Sigmoid colon (tissue), 7 donors: Measurements from ENCODE around the gene PLD1. TPM values are rescaled to one million over a fixed set of nuclear protein-coding genes. Genes with fewer than 3 reads are reported as not detected.

Experiments
- DNase-seq: peaks from one replicate; pipeline ENCODE4 v3.0.0-alpha.2; 2019
- H3K27ac ChIP-seq, 4 donors: fragments of 200-600 bp; sonication (generic); one replicate each; pipeline ENCODE4 v1.5.1; 2016 to 2019; ENCODE audit warnings: mild to moderate bottlenecking in 1 of 4
- H3K27me3 ChIP-seq, 3 donors: fragments of 200-600 bp; sonication (generic); one replicate each; pipeline ENCODE4 v1.5.1; 2019; ENCODE audit warnings: mild to moderate bottlenecking in 1 of 3
- H3K36me3 ChIP-seq, 4 donors: fragments of 200-600 bp; sonication (generic); one replicate each; pipeline ENCODE4 v1.5.1; 2016 to 2019
- H3K4me1 ChIP-seq, 4 donors: fragments of 200-600 bp; sonication (generic); one replicate each; pipeline ENCODE4 v1.5.1; 2017 to 2019
- H3K4me3 ChIP-seq, 4 donors: fragments of 200-600 bp; sonication (generic); one replicate each; pipeline ENCODE4 v1.5.1; 2017 to 2019; ENCODE audit warnings: mild to moderate bottlenecking in 2 of 4, moderate library complexity in 1 of 4
- H3K9me3 ChIP-seq, 4 donors: fragments of 200-600 bp in 3 of 4; sonication (generic) in 3 of 4; one replicate each; pipeline versions ENCODE4 v1.5.1 to v1.6.1; 2013 to 2019
- CTCF ChIP-seq, 4 experiments: fragments of 450-650 bp in 3 of 4; fragments of 200-600 bp in 1 of 4; IDR thresholded peaks; one replicate each; pipeline ENCODE4 v1.5.1; 2016 to 2019; ENCODE audit warnings: antibody characterized with exemption in 4 of 4, mild to moderate bottlenecking in 3 of 4, moderate library complexity in 2 of 4
- EP300 ChIP-seq, 4 donors: sonication (generic); formaldehyde crosslinking; IDR thresholded peaks; one replicate each; pipeline ENCODE4 v1.6.1; 2017; ENCODE audit warnings: antibody characterized with exemption in 4 of 4
- POLR2A ChIP-seq, 2 donors: fragments of 450-650 bp; IDR thresholded peaks; one replicate each; pipeline ENCODE4 v1.6.1; 2016; ENCODE audit warnings: antibody characterized with exemption in 2 of 2, mild to moderate bottlenecking in 2 of 2, moderate library complexity in 2 of 2
- POLR2AphosphoS5 ChIP-seq, 4 donors: sonication (generic); formaldehyde crosslinking; IDR thresholded peaks; one replicate each; pipeline ENCODE4 v1.6.1; 2017; ENCODE audit warnings: antibody characterized with exemption in 4 of 4
- WGBS, 2 donors: extraction: QIAGEN DNeasy Blood & Tissue Kit; methylation state at CpG; one replicate each; pipeline ENCODE4 v1.1.7; 2013; 5-methylcytosine and 5-hydroxymethylcytosine counted together
- intact Hi-C: fragments of 100-400 bp; cut with DNase I; formaldehyde crosslinking; loops from one replicate; pipeline ENCODE4 v1.15.1; 2023
- polyA plus RNA-seq, 3 donors: library from polyadenylated mRNA; stranded (reverse); fragments of 200-250 nt; gene quantifications; one replicate each; pipeline ENCODE4 v1.2.3, GENCODE V29; 2013
- total RNA-seq, 4 donors: library from RNA; depleted of rRNA; stranded (reverse); fragments of >200 nt; gene quantifications; one replicate each; pipeline ENCODE4 v1.1.0, GENCODE V29; 2016
- donor health status: healthy with polysubstance abuse.
- donor health status: Bipolar disorder and iron deficiency.
- donor health status: healthy.

Gene PLD1
- total and polyA plus RNA-seq, 7 donors = 8.6 to 24.3 (median 12.2) TPM

- Histone ChIP-seq H3K4me3 (no peak overlapping the region), H3K4me1 (peaks cover 0 to 22% (median 4%) of the 10 kb centered on the region in 4 donors), H3K27ac (no peak overlapping the region), H3K9me3 (no peaks in the 10 kb centered on the region), H3K27me3 (no peaks in the 10 kb centered on the region), H3K36me3 (no peaks in the 10 kb centered on the region)
- intact Hi-C loops = no loop called here
- TF ChIP-seq CTCF (IDR thresholded peaks at IDR 0.05) (no peak), POLR2A (IDR thresholded peaks at IDR 0.05) (no peak)
- no peak for DNase-seq
- 92 to 97% methylated on average over 40 of the region's 40 CpGs for WGBS, 2 donors
These were observed 64.5 kb downstream of the PLD1 start for GRCh38 chr3:171745577-171746319.

GRCh38 chr3:171744158-171744741 is 66.0 kb downstream of the PLD1 start:
- no peak for DNase-seq
- peaks cover 0 to 22% (median 4%) of the 10 kb centered on the region in 4 donors for H3K4me1 ChIP-seq
- H3K36me3 ChIP-seq = no peaks in the 10 kb centered on the region
- no peak overlapping the region for H3K4me3 ChIP-seq
- no peak overlapping the region for H3K27ac ChIP-seq
- intact Hi-C loops = no loop called here
- H3K9me3 ChIP-seq = no peaks in the 10 kb centered on the region
- TF ChIP-seq CTCF (IDR thresholded peaks at IDR 0.05) (no peak), POLR2A (IDR thresholded peaks at IDR 0.05) (no peak)
- WGBS, 2 donors = 84 to 89% methylated on average over 5 of the region's 5 CpGs
- no peaks in the 10 kb centered on the region for H3K27me3 ChIP-seq

- TF ChIP-seq POLR2A (IDR thresholded peaks at IDR 0.05) (no peak), CTCF (IDR thresholded peaks at IDR 0.05) (no peak)
- DNase-seq = no peak
- no peaks in the 10 kb centered on the region for H3K9me3 ChIP-seq
- no peaks in the 10 kb centered on the region for H3K36me3 ChIP-seq
- no peak overlapping the region for H3K27ac ChIP-seq
- WGBS, 2 donors = 94 to 95% methylated on average over 10 of the region's 10 CpGs
- H3K4me3 ChIP-seq = no peak overlapping the region
- intact Hi-C loops = no loop called here
- H3K27me3 ChIP-seq = no peaks in the 10 kb centered on the region
- H3K4me1 ChIP-seq = peaks cover 0 to 20% (median 2%) of the 10 kb centered on the region in 4 donors
These were observed 66.7 kb downstream of the PLD1 start for GRCh38 chr3:171743327-171744157.

- Histone ChIP-seq H3K4me1 (no peaks in the 10 kb centered on the region), H3K4me3 (no peak overlapping the region), H3K9me3 (no peaks in the 10 kb centered on the region), H3K27ac (no peak overlapping the region), H3K36me3 (no peaks in the 10 kb centered on the region), H3K27me3 (no peaks in the 10 kb centered on the region)
- DNase-seq = no peak
- TF ChIP-seq POLR2AphosphoS5 (IDR thresholded peaks at IDR 0.05) (no peak), CTCF (IDR thresholded peaks at IDR 0.05) (no peak), POLR2A (IDR thresholded peaks at IDR 0.05) (no peak), EP300 (IDR thresholded peaks at IDR 0.05) (no peak)
- intact Hi-C loops = no loop called here
- 22 to 66% methylated on average over 2 of the region's 2 CpGs for WGBS, 2 donors
These were observed 68.9 kb downstream of the PLD1 start for GRCh38 chr3:171741377-171741776.
